Smooth muscle cell (in vitro differentiated cells): ENCODE data around the gene PRKAR1B. TPM values are rescaled to one million over a fixed set of nuclear protein-coding genes. Genes with fewer than 3 reads are reported as not detected.

ENCODE experiments used
- DNase-seq: peaks from one replicate; lab custom pipeline; 2025; ENCODE audit not compliant: unreplicated experiment; lab: John Stamatoyannopoulos, UW
- H2AFZ ChIP-seq: fragments of 200-600 bp; sonication (generic); 2 replicates; pipeline ENCODE4 v1.6.0; 2016; ENCODE audit warnings: antibody characterized with exemption, low read depth, mild to moderate bottlenecking
- H3F3A ChIP-seq: fragments of 200-600 bp; sonication (generic); 2 replicates; pipeline ENCODE4 v1.6.0; 2017; ENCODE audit warnings: antibody characterized with exemption, low read depth
- H3K27ac ChIP-seq: fragments of 200-600 bp; sonication (generic); 2 replicates; pipeline ENCODE4 v1.5.1; 2016; ENCODE audit warnings: low read depth, mild to moderate bottlenecking
- H3K27me3 ChIP-seq: fragments of 200-600 bp; sonication (generic); 2 replicates; pipeline ENCODE4 v1.6.1; 2016; ENCODE audit warnings: low read depth, mild to moderate bottlenecking
- H3K36me3 ChIP-seq: fragments of 200-600 bp; sonication (generic); 2 replicates; pipeline ENCODE4 v1.5.1; 2016; ENCODE audit warnings: low read depth
- H3K4me1 ChIP-seq: fragments of 200-600 bp; sonication (generic); 2 replicates; pipeline ENCODE4 v1.5.1; 2016; ENCODE audit warnings: low read depth
- H3K4me2 ChIP-seq: fragments of 200-600 bp; sonication (generic); 2 replicates; pipeline ENCODE4 v1.6.0; 2016; ENCODE audit warnings: mild to moderate bottlenecking
- H3K4me3 ChIP-seq: fragments of 200-600 bp; sonication (generic); 2 replicates; pipeline ENCODE4 v1.5.1; 2016; ENCODE audit warnings: mild to moderate bottlenecking
- H3K79me2 ChIP-seq: fragments of 200-600 bp; sonication (generic); 2 replicates; pipeline ENCODE4 v1.6.0; 2016; ENCODE audit warnings: low read depth, mild to moderate bottlenecking
- H3K9ac ChIP-seq: fragments of 200-600 bp; sonication (generic); 2 replicates; pipeline ENCODE4 v1.6.0; 2016; ENCODE audit warnings: low read depth
- H3K9me3 ChIP-seq: fragments of 200-600 bp; sonication (generic); replicated peaks from 2 replicates; pipeline ENCODE4 v1.5.1; 2016; ENCODE audit warnings: low read depth
- H4K20me1 ChIP-seq: fragments of 200-600 bp; sonication (generic); 2 replicates; pipeline ENCODE4 v1.6.0; 2016; ENCODE audit warnings: low read depth
- CTCF ChIP-seq: fragments of 200-600 bp; sonication (generic); IDR thresholded peaks from 2 replicates; pipeline ENCODE4 v1.5.1; 2017; ENCODE audit warnings: borderline replicate concordance, mild to moderate bottlenecking, antibody characterized with exemption; ENCODE audit not compliant: insufficient read depth, poor library complexity, severe bottlenecking
- WGBS: methylation state at CpG from one replicate; pipeline ENCODE4 v1.1.7; 2016; ENCODE audit warnings: low lambda C conversion rate; 5-methylcytosine and 5-hydroxymethylcytosine counted together
- polyA plus RNA-seq: library from polyadenylated mRNA; unstranded; fragments of >200 nt; fragmentation: Nextera tagmentation; extraction: Ambion mirVana; gene quantifications from 2 replicates; pipeline ENCODE4 v1.2.1, GENCODE V29; 2016
- total RNA-seq: library from RNA; depleted of rRNA; stranded (reverse); fragments of >200 nt; gene quantifications from 2 replicates; pipeline ENCODE4 v1.2.3, GENCODE V29; 2014

Gene PRKAR1B
- total and polyA plus RNA-seq, 2 experiments from 2014 or later, result 5.3 to 10.1 TPM

DNA sequence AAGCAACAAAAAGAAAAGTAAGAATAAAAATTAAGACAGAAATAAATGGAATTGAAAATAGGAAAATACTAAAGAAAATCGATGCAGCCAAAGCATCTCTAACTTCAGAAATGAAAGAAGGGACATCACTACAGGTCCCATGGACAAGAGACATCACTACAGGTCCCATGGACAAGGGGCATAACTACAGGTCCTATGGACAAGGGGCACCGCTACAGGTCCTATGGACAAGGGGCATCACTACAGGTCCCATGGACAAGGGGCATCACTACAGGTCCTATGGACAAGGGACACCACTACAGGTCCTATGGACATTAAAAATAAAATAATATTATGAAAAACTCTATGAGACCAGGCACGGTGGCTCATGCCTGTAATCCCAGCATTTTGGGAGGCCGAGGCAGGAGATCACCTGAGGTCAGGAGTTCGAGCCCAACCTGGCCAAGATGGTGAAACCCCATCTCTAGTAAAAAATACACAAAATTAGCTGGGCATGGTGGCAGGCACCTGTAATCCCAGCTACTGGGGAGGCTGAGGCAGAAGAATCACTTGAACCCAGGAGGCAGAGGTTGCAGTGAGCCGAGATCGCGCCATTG is 101.6 kb downstream of the PRKAR1B start:
- H3K9me3 ChIP-seq, result peaks cover 6% of the 10 kb centered on the region
- no peak overlapping the region for H3K4me2 ChIP-seq
- no peak overlapping the region for H3K4me3 ChIP-seq
- WGBS, result over 99% methylated on average over 6 of the region's 8 CpGs
- no peak for DNase-seq
- no peak overlapping the region for H2AFZ ChIP-seq
- TF ChIP-seq CTCF, result no peak
- no peaks in the 10 kb centered on the region for H3K79me2 ChIP-seq
- H4K20me1 ChIP-seq, result no peaks in the 10 kb centered on the region
- no peaks in the 10 kb centered on the region for H3K36me3 ChIP-seq
- H3K4me1 ChIP-seq, result no peaks in the 10 kb centered on the region
- no peak overlapping the region for H3K9ac ChIP-seq
- no peaks in the 10 kb centered on the region for H3F3A ChIP-seq
- H3K27ac ChIP-seq, result no peak overlapping the region
- no peaks in the 10 kb centered on the region for H3K27me3 ChIP-seq

GRCh38 chr7:623464-623863 is 103.6 kb downstream of the PRKAR1B start:
- no peaks in the 10 kb centered on the region for H3K27me3 ChIP-seq
- WGBS, result 97% methylated on average over 8 of the region's 8 CpGs
- no peak overlapping the region for H2AFZ ChIP-seq
- H3K9ac ChIP-seq, result no peak overlapping the region
- H4K20me1 ChIP-seq, result no peaks in the 10 kb centered on the region
- peaks cover 6% of the 10 kb centered on the region for H3K9me3 ChIP-seq
- no peak for TF ChIP-seq CTCF
- H3K4me1 ChIP-seq, result no peaks in the 10 kb centered on the region
- DNase-seq, result no peak
- no peak overlapping the region for H3K27ac ChIP-seq
- no peak overlapping the region for H3K4me2 ChIP-seq
- H3K36me3 ChIP-seq, result no peaks in the 10 kb centered on the region
- no peak overlapping the region for H3K4me3 ChIP-seq
- no peaks in the 10 kb centered on the region for H3F3A ChIP-seq
- H3K79me2 ChIP-seq, result no peaks in the 10 kb centered on the region

- TF ChIP-seq CTCF, result no peak
- H3K27ac ChIP-seq, result no peak overlapping the region
- no peaks in the 10 kb centered on the region for H3K36me3 ChIP-seq
- H3K9ac ChIP-seq, result no peak overlapping the region
- no peaks in the 10 kb centered on the region for H3K79me2 ChIP-seq
- 84% methylated on average over 8 of the region's 8 CpGs for WGBS
- no peaks in the 10 kb centered on the region for H3K27me3 ChIP-seq
- no peak overlapping the region for H2AFZ ChIP-seq
- no peaks in the 10 kb centered on the region for H4K20me1 ChIP-seq
- no peak overlapping the region for H3K4me3 ChIP-seq
- H3K4me1 ChIP-seq, result no peaks in the 10 kb centered on the region
- DNase-seq, result no peak
- no peaks in the 10 kb centered on the region for H3F3A ChIP-seq
- no peak overlapping the region for H3K4me2 ChIP-seq
- peaks cover 6% of the 10 kb centered on the region for H3K9me3 ChIP-seq
Observed at GRCh38 chr7:621572-622285, 105.4 kb downstream of the PRKAR1B start.

- Histone ChIP-seq H3K4me1 (no peaks in the 10 kb centered on the region), H3F3A (no peaks in the 10 kb centered on the region), H4K20me1 (no peaks in the 10 kb centered on the region), H2AFZ (no peak overlapping the region), H3K27me3 (no peaks in the 10 kb centered on the region), H3K36me3 (no peaks in the 10 kb centered on the region), H3K9me3 (peaks cover 6% of the 10 kb centered on the region), H3K9ac (no peak overlapping the region), H3K4me2 (no peak overlapping the region), H3K27ac (no peak overlapping the region), H3K4me3 (no peak overlapping the region), H3K79me2 (no peaks in the 10 kb centered on the region)
- TF ChIP-seq CTCF, result no peak
- DNase-seq, result no peak
Observed at GRCh38 chr7:620885-621284, 106.2 kb downstream of the PRKAR1B start.
